MCF 10A (cell line): ENCODE results near the gene PMPCA. TPM values are rescaled to one million over a fixed set of nuclear protein-coding genes. Genes with fewer than 3 reads are reported as not detected.

Experiments
- BruUV-seq: library from RNA; stranded (reverse); fragments of 400-500 nt; replicated peaks from 2 replicates; lab custom pipeline; 2021; lab: Mats Ljungman, UMichigan
- CTCF ChIA-PET: fragments of 300-600 bp; sonication (Branson Sonifier 250); formaldehyde crosslinking; extraction: SDS; loops from one replicate; lab custom pipeline; 2021; ENCODE audit warnings: antibody characterized with exemption, inconsistent platforms; lab: Yijun Ruan, JAX
- POLR2A ChIA-PET: fragments of 300-600, 350-650 bp; sonication (Branson Sonifier 250); formaldehyde crosslinking; extraction: SDS; loops from one replicate; lab custom pipeline; 2020; ENCODE audit warnings: antibody characterized with exemption, inconsistent platforms; lab: Yijun Ruan, JAX
- DNase-seq: peaks from one replicate; pipeline ENCODE4 v3.0.0-alpha.2; 2018; ENCODE audit not compliant: unreplicated experiment
- H3K27ac Mint-ChIP-seq: one replicate; pipeline ENCODE4 v1.8.0; 2022; ENCODE audit warnings: mild to moderate bottlenecking, low read depth, mixed read lengths; ENCODE audit not compliant: unreplicated experiment
- H3K27me3 Mint-ChIP-seq: one replicate; pipeline ENCODE4 v1.8.0; 2022; ENCODE audit warnings: mixed read lengths; ENCODE audit not compliant: insufficient read depth, unreplicated experiment
- H3K36me3 Mint-ChIP-seq: one replicate; pipeline ENCODE4 v1.8.0; 2022; ENCODE audit warnings: mild to moderate bottlenecking, moderate library complexity, mixed read lengths; ENCODE audit not compliant: insufficient read depth, unreplicated experiment
- H3K4me1 Mint-ChIP-seq: one replicate; pipeline ENCODE4 v1.8.0; 2022; ENCODE audit warnings: mixed read lengths; ENCODE audit not compliant: insufficient read depth, unreplicated experiment
- H3K4me3 Mint-ChIP-seq: one replicate; pipeline ENCODE4 v1.8.0; 2022; ENCODE audit warnings: mild to moderate bottlenecking, moderate library complexity, mixed read lengths; ENCODE audit not compliant: unreplicated experiment
- H3K9me3 Mint-ChIP-seq: one replicate; pipeline ENCODE4 v1.8.0; 2022; ENCODE audit warnings: mixed read lengths; ENCODE audit not compliant: unreplicated experiment
- intact Hi-C: fragments of 100-400 bp; cut with micrococcal nuclease; formaldehyde crosslinking; loops from 2 replicates; pipeline ENCODE4 v1.14.1; 2022
- total RNA-seq: library from RNA; stranded (reverse); gene quantifications from 2 replicates; pipeline ENCODE4 v1.2.3, GENCODE V29; 2022
- TF ChIP-seq, protein P1 (sequence below): fragments of 200-600 bp; IDR thresholded peaks from one replicate; pipeline ENCODE4 v1.8.0; 2022; ENCODE audit warnings: antibody characterized with exemption, mild to moderate bottlenecking; ENCODE audit not compliant: unreplicated experiment

The PMPCA gene
- total RNA-seq, 1 experiment from 2014 or later, result 66.3 TPM

DNA sequence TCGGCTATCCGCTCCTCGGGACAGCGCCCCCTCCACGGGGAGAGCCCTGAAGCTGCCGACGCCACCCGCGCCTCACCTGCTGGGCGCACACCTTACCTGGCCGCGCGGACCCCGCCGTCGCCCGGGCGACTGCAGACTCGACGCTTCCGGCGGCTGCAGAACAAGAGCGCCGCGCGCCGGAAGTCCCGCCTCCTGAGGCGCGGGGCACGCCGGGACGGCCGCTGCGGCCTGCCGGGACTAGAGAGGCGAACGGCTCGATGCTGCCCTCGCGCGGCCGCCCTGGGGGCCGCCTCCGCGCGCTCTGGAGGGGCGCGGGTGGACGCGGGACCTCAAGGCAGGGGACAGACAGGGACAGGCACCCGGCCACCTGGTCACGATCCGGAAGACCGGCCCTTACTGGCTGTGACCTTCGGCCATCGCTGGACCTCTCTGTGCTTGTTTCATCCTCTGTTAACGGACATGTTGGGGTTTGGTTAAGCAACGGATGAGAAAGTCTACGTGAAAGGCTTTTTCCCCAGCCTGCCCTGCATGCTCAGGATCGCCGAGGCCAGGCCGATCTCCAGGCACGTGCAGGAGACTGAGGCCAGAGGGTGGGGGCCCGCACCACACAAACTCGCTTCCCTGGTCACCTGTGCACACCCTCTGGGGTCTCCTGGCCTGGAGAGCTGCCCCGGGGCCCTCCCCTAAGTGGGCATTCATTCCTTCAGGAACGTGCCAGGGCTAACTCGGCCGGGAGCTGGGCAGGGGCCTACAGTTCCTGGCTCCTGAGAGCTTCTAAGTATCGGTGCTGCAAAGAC lies 10.2 kb upstream of the PMPCA start, which contains the start of gene SNAPC4:
Gene SNAPC4 (minus strand): TSS at position 133 of the 797 bp plus-strand sequence. CDS start 1,742 bp downstream, outside the sequence.
- H3K27ac Mint-ChIP-seq, result peak within 1 kb of the TSS; percentile 69
- peak within 1 kb of the TSS; percentile 81 for H3K4me3 Mint-ChIP-seq
- TF ChIP-seq, protein P1, sequence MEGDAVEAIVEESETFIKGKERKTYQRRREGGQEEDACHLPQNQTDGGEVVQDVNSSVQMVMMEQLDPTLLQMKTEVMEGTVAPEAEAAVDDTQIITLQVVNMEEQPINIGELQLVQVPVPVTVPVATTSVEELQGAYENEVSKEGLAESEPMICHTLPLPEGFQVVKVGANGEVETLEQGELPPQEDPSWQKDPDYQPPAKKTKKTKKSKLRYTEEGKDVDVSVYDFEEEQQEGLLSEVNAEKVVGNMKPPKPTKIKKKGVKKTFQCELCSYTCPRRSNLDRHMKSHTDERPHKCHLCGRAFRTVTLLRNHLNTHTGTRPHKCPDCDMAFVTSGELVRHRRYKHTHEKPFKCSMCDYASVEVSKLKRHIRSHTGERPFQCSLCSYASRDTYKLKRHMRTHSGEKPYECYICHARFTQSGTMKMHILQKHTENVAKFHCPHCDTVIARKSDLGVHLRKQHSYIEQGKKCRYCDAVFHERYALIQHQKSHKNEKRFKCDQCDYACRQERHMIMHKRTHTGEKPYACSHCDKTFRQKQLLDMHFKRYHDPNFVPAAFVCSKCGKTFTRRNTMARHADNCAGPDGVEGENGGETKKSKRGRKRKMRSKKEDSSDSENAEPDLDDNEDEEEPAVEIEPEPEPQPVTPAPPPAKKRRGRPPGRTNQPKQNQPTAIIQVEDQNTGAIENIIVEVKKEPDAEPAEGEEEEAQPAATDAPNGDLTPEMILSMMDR, result peak; percentile 94
- intact Hi-C loops, result loop anchor here (1.0 kb wide), 1 partner anchor 61 kb away; no protein-coding TSS in a partner anchor
- peaks cover 50% of the 10 kb centered on the region for H3K36me3 Mint-ChIP-seq
- H3K9me3 Mint-ChIP-seq, result no peaks in the 10 kb centered on the region
- H3K4me1 Mint-ChIP-seq, result no peaks in the 10 kb centered on the region
- DNase-seq, result peak; percentile 84
- no TSS peak for BruUV-seq
- H3K27me3 Mint-ChIP-seq, result no peaks in the 10 kb centered on the region
- ChIA-PET CTCF (interaction anchor here (0.6 to 1.6 kb wide), 18 partner anchors 8 to 664 kb away, joined by 3 to 14 read pairs (median 3); partner anchors contain the start of genes DNLZ and GPSM1), POLR2A (interaction anchor here (0.5 to 5.5 kb wide), 6 partner anchors 9 to 574 kb away, joined by 3 to 37 read pairs (median 4); partner anchors contain the start of genes DNLZ, ENTR1 and PMPCA)

DNA sequence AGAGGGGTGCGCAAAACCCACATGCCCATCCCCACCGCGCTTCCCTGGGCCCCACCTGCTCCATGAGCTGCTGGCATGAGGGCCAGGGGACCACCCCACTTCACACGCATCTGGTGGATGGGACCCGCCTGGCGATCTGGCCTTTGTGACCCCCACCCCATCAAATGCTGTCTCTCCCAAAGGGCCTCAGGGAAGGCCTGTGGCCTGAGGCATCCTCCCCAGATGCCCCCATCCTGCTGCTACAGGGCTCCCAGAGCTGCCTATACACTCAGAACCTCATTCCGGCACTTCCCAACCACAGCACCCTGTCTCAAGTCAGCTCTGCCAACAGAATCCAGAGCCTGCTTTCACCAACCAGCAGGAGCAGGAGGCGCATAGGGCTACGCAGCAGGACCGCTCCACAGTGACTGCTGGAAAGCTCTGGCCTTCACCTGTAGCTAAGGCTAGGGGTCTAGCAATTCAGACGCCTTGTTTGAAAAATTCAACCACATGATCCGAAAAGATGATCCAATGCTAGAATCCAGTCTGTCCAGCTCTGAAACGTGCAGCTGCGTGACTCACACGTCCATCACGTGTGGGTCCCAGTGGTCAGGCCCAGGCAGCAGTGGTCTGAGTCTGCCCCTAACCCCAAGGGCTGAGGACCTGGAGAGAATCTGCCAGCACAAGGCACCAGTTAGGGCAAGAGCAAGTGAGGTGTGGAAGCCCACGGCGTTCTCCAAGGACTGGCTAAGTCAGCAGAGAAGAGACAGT lies 9.1 kb upstream of the PMPCA start:
- H3K9me3 Mint-ChIP-seq, result no peaks in the 10 kb centered on the region
- H3K36me3 Mint-ChIP-seq, result peaks cover 50% of the 10 kb centered on the region
- no TSS peak for BruUV-seq
- H3K4me1 Mint-ChIP-seq, result no peaks in the 10 kb centered on the region
- peak overlapping the region; percentile 39 for H3K27ac Mint-ChIP-seq
- no peak for DNase-seq
- intact Hi-C loops, result no loop called here
- ChIA-PET CTCF (interaction anchor here (0.6 to 1.6 kb wide), 17 partner anchors 8 to 663 kb away, joined by 3 to 14 read pairs (median 4); partner anchors contain the start of genes DNLZ and GPSM1), POLR2A (interaction anchor here (0.6 to 5.5 kb wide), 5 partner anchors 8 to 340 kb away, joined by 3 to 37 read pairs (median 3); partner anchors contain the start of genes DNLZ, ENTR1 and PMPCA)
- TF ChIP-seq, protein P1, result no peak
- H3K4me3 Mint-ChIP-seq, result no peak overlapping the region
- H3K27me3 Mint-ChIP-seq, result no peaks in the 10 kb centered on the region

DNA sequence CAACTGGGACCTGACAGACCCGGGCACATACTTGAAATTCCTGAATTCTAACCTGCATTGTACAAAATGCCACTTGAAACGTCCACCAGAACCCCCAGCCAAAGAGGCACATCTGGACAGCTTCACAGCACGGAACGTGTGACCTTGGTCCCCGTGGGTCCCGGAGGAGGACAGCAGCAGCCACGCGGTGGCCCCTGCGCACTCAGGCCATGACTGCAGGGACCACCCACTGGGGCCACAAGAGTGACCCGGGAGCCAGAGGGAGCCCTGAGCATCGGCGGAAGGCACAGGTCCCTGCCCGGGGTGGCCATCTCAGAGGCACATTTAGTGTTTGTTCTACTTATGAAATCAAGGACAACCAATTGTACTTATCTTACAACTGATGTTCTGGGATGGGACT lies 8.4 kb upstream of the PMPCA start:
- no peak for DNase-seq
- no peaks in the 10 kb centered on the region for H3K9me3 Mint-ChIP-seq
- TF ChIP-seq, protein P1, result no peak
- H3K4me1 Mint-ChIP-seq, result no peaks in the 10 kb centered on the region
- ChIA-PET POLR2A (interaction anchor here (0.7 kb wide), 1 partner anchor 8 kb away, joined by 3 read pairs; no protein-coding TSS in a partner anchor), CTCF (interaction anchor here (0.7 to 1.6 kb wide), 3 partner anchors 7 to 43 kb away, joined by 3 to 14 read pairs (median 3); partner anchors contain the start of gene DNLZ)
- no TSS peak for BruUV-seq
- intact Hi-C loops, result no loop called here
- H3K4me3 Mint-ChIP-seq, result no peak overlapping the region
- peaks cover 50% of the 10 kb centered on the region for H3K36me3 Mint-ChIP-seq
- H3K27me3 Mint-ChIP-seq, result no peaks in the 10 kb centered on the region
- H3K27ac Mint-ChIP-seq, result no peak overlapping the region
